ENCODE data around the gene GPC6. TPM values are rescaled to one million over a fixed set of nuclear protein-coding genes. Genes with fewer than 3 reads are reported as not detected.

The GPC6 gene
- total RNA-seq, 4 donors from 2014 or later = 6.7 to 67.2 (median 11.1) TPM

DNA sequence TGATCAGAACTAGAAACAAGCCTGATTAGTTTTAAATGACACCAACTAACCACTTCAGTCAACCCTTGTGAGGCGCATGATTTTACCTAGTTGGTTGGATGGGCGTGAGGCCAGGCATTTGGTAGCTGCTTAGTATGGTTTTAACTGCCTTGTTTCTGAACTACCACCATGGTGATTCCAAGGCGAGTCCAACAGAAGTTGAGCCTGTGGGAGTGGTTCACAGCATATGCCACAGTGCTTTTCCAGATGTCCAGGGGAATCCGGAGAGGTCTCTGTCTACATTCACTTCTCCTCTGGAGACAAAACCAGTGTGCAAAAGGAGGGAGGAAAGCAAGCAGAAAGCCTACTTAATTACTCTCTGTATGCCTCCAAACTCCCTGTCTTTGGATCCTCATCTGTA lies 524.1 kb downstream of the GPC6 start:
- H3K36me3 ChIP-seq = no peaks in the 10 kb centered on the region
- intact Hi-C loops (cut with DNase I; ENCODE audit: low total_unique reads) = no loop called here

DNA sequence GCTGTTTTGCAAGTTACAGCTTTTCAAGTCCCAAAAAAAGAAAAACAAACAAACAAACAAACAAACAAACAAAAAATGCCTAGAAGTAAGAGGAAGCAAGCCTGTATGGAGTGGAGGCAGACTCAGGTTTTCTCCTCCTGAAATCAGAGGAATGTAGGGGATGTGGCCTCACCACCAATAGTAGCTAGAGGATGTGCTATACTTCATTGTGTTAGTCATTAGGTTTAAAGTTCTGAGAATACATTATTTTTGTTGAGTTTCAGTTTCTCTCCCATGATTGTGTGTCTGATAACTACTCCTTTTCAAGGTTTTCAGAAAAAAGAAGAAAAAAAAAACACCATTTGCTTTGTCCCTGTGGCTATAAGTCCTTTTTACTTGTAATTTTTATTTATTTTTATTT lies 524.5 kb downstream of the GPC6 start:
- H3K27ac ChIP-seq = no peak overlapping the region
- TF ChIP-seq, protein P1, sequence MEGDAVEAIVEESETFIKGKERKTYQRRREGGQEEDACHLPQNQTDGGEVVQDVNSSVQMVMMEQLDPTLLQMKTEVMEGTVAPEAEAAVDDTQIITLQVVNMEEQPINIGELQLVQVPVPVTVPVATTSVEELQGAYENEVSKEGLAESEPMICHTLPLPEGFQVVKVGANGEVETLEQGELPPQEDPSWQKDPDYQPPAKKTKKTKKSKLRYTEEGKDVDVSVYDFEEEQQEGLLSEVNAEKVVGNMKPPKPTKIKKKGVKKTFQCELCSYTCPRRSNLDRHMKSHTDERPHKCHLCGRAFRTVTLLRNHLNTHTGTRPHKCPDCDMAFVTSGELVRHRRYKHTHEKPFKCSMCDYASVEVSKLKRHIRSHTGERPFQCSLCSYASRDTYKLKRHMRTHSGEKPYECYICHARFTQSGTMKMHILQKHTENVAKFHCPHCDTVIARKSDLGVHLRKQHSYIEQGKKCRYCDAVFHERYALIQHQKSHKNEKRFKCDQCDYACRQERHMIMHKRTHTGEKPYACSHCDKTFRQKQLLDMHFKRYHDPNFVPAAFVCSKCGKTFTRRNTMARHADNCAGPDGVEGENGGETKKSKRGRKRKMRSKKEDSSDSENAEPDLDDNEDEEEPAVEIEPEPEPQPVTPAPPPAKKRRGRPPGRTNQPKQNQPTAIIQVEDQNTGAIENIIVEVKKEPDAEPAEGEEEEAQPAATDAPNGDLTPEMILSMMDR (IDR thresholded peaks at IDR 0.05) = no peak
- no peak for TF ChIP-seq POLR2A (IDR thresholded peaks at IDR 0.05)
- no peaks in the 10 kb centered on the region for H3K27me3 ChIP-seq
- no peaks in the 10 kb centered on the region for H3K4me1 ChIP-seq
- H3K4me3 ChIP-seq = no peak overlapping the region
- no peak for DNase-seq
- H3K36me3 ChIP-seq = no peaks in the 10 kb centered on the region
- H3K9me3 ChIP-seq = no peaks in the 10 kb centered on the region
- intact Hi-C loops (cut with DNase I; ENCODE audit: low total_unique reads) = no loop called here

More for the DNA sequence above, 524.1 kb downstream of the GPC6 start:
- H3K4me1 ChIP-seq = no peaks in the 10 kb centered on the region
- H3K4me3 ChIP-seq = no peak overlapping the region
- H3K27ac ChIP-seq = no peak overlapping the region
- no peaks in the 10 kb centered on the region for H3K9me3 ChIP-seq
- H3K27me3 ChIP-seq = no peaks in the 10 kb centered on the region
- TF ChIP-seq, protein P1 (IDR thresholded peaks at IDR 0.05) = no peak
- no peak for TF ChIP-seq POLR2A (IDR thresholded peaks at IDR 0.05)
- DNase-seq = no peak

GRCh38 chr13:93752541-93752940 lies 525.9 kb downstream of the GPC6 start:
- no peaks in the 10 kb centered on the region for H3K27me3 ChIP-seq
- intact Hi-C loops (cut with DNase I; ENCODE audit: low total_unique reads) = no loop called here
- TF ChIP-seq POLR2A (IDR thresholded peaks at IDR 0.05) = no peak
- TF ChIP-seq, protein P1 (IDR thresholded peaks at IDR 0.05) = no peak
- DNase-seq = no peak
- H3K9me3 ChIP-seq = no peaks in the 10 kb centered on the region
- H3K4me3 ChIP-seq = no peak overlapping the region
- no peaks in the 10 kb centered on the region for H3K36me3 ChIP-seq
- no peaks in the 10 kb centered on the region for H3K4me1 ChIP-seq
- H3K27ac ChIP-seq = no peak overlapping the region

GRCh38 chr13:93753639-93754038 lies 527.0 kb downstream of the GPC6 start:
- intact Hi-C loops (cut with DNase I; ENCODE audit: low total_unique reads) = no loop called here
- H3K4me3 ChIP-seq = no peak overlapping the region
- no peak for TF ChIP-seq POLR2A (IDR thresholded peaks at IDR 0.05)
- TF ChIP-seq, protein P1 (IDR thresholded peaks at IDR 0.05) = no peak
- H3K36me3 ChIP-seq = no peaks in the 10 kb centered on the region
- DNase-seq = no peak
- no peak overlapping the region for H3K27ac ChIP-seq
- no peaks in the 10 kb centered on the region for H3K9me3 ChIP-seq
- H3K27me3 ChIP-seq = no peaks in the 10 kb centered on the region
- H3K4me1 ChIP-seq = no peaks in the 10 kb centered on the region

DNA sequence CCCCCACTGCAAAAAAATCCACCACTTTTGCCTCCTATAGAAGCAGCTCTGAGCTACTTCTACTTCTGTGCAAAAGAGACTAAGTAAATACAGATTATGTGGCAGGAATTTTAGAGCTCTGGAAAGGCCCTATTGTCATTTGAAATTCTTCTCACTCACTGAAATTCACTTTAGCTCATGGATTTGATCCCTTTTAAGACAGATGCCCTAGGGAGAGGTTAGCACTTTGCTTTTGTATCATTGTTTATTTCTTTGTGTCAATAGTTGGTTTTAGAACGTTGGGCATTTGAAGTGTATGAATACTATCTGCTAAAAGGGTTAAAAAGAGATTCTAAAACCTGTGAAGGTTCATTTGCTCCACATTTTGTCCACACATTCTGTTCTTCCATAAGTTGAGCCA lies 528.7 kb downstream of the GPC6 start:
- intact Hi-C loops (cut with DNase I; ENCODE audit: low total_unique reads) = no loop called here
- DNase-seq = no peak
- Histone ChIP-seq H3K36me3 (no peaks in the 10 kb centered on the region), H3K4me1 (no peaks in the 10 kb centered on the region), H3K9me3 (no peaks in the 10 kb centered on the region), H3K4me3 (no peak overlapping the region), H3K27ac (no peak overlapping the region), H3K27me3 (no peaks in the 10 kb centered on the region)
- TF ChIP-seq POLR2A (IDR thresholded peaks at IDR 0.05) = no peak
- TF ChIP-seq, protein P1 (IDR thresholded peaks at IDR 0.05) = no peak

Measured in uterus (tissue), 4 donors.